Measurements from ENCODE around the gene PTPA. TPM values are rescaled to one million over a fixed set of nuclear protein-coding genes. Genes with fewer than 3 reads are reported as not detected.
A peak's percentile ranks its signal among the peaks of the same experiment; 100 is the strongest.

PTPA gene
- total and polyA plus RNA-seq, 11 donors, result 96.0 to 212 (median 172) TPM

DNA sequence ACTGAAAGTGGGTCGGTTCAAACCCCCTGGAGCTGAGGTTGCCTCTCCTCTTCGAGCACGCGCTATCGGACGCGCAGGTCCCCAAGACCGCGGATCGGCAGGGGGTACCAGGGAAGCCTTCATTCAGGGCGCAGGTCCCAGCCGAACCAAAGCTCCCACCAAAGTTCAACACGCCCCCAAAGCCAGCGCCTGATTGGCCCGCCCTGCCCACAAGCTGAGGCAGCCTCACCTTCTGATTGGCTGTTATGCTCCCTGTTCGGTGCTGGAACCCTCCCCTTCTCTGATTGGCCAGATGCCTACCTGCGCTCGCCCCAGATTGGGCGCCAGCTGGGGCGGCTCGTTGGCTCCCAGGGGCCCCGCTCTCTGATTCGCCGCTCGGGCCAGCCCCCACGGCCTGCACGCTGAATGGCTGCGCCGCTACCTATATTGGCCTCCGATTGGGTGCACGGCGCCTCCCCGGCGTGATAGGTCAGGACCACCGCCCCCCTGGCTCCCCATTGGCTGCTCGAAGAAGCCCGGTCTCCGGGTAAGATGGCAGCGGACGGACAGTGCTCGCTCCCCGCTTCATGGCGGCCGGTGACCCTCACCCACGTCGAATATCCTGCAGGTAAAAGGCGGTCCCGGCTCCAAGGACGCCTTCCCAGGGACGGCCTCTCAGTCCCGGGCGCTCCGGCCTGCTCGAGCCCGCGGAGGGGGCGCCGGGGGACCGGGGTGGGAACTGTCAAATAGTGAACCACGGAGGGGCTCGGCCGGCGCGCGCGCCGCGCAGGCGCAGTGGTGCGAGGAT, 30.4 kb upstream of the PTPA start, which contains the start of gene DOLPP1:
Gene DOLPP1 (plus strand): TSS at position 511 of the 787 bp plus-strand sequence. CDS start 21 bp downstream, at position 532.
- Histone ChIP-seq H3K4me1 (peaks cover 6 to 26% (median 17%) of the 10 kb centered on the region in 12 donors), H3K27ac (peak within 1 kb of the TSS; percentile 42 to 93 (median 82)), H3K4me3 (peak within 1 kb of the TSS; percentile 64 to 98 (median 84)), H3K9me3 (no peaks in the 10 kb centered on the region), H3K36me3 (peaks cover 0 to 17% (median 11%) of the 10 kb centered on the region in 9 donors), H3K27me3 (no peaks in the 10 kb centered on the region)
- intact Hi-C loops (cut with DNase I), result loop anchor here in 2 of 10 donors (1.0 to 10.0 kb wide), 2 partner anchors 30 to 56 kb away; partner anchors contain the start of genes CRAT (in 1 of the 2) and SH3GLB2 (in 1 of the 2)
- DNase-seq (peak; percentile 99 to 100 (median 100)), ATAC-seq (peak; percentile 98 to 99 (median 98))
- TF ChIP-seq, protein P1, sequence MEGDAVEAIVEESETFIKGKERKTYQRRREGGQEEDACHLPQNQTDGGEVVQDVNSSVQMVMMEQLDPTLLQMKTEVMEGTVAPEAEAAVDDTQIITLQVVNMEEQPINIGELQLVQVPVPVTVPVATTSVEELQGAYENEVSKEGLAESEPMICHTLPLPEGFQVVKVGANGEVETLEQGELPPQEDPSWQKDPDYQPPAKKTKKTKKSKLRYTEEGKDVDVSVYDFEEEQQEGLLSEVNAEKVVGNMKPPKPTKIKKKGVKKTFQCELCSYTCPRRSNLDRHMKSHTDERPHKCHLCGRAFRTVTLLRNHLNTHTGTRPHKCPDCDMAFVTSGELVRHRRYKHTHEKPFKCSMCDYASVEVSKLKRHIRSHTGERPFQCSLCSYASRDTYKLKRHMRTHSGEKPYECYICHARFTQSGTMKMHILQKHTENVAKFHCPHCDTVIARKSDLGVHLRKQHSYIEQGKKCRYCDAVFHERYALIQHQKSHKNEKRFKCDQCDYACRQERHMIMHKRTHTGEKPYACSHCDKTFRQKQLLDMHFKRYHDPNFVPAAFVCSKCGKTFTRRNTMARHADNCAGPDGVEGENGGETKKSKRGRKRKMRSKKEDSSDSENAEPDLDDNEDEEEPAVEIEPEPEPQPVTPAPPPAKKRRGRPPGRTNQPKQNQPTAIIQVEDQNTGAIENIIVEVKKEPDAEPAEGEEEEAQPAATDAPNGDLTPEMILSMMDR (IDR thresholded peaks at IDR 0.05), result no peak
- TF ChIP-seq POLR2A (IDR thresholded peaks at IDR 0.05), result peak in 1 of 2 donors; percentile 53
- WGBS, 4 donors, result 0% methylated on average over 30 to 70 of the region's 70 CpGs

DNA sequence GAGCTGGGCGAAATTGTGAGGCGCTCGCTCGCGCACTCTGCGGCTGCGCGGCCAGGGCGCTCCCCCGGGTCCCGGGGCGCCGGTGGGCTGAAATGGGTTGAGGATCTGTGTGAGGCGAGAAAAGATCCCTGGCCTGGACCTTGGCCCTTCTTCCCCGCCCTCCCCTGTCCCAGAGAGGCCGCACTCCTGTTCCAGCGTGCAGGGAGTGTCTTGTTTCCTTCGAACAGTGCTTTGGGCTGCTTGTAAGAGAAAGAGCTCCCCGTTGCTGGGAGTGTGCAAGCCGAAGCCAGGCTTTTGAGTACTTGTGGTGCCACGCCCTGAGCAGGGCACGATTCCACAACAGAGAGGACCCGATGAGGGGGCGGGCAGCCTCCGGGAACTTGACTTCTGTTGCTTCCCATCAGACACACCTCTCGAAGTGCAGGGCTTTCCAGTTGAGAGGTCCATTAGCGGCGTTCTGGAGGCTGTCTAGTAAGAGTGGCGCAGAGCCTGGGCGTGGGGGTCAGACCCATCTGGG, 29.8 kb upstream of the PTPA start:
- Histone ChIP-seq H3K27me3 (no peaks in the 10 kb centered on the region), H3K4me3 (peak overlapping the region; percentile 64 to 98 (median 84)), H3K9me3 (no peaks in the 10 kb centered on the region), H3K4me1 (peaks cover 6 to 26% (median 17%) of the 10 kb centered on the region in 12 donors), H3K36me3 (peaks cover 0 to 23% (median 17%) of the 10 kb centered on the region in 9 donors), H3K27ac (peak overlapping the region; percentile 42 to 93 (median 82))
- intact Hi-C loops (cut with DNase I), result loop anchor here in 2 of 10 donors (1.0 to 10.0 kb wide), 2 partner anchors 29 to 57 kb away; partner anchors contain the start of genes CRAT (in 1 of the 2) and SH3GLB2 (in 1 of the 2)
- DNase-seq (no peak), ATAC-seq (peak in 1 of 4 donors; percentile 29)
- 2 to 3% (median 3%) methylated on average over 22 to 30 of the region's 30 CpGs for WGBS, 4 donors
- TF ChIP-seq, protein P1 (IDR thresholded peaks at IDR 0.05), result no peak
- TF ChIP-seq POLR2A (IDR thresholded peaks at IDR 0.05), result no peak

DNA sequence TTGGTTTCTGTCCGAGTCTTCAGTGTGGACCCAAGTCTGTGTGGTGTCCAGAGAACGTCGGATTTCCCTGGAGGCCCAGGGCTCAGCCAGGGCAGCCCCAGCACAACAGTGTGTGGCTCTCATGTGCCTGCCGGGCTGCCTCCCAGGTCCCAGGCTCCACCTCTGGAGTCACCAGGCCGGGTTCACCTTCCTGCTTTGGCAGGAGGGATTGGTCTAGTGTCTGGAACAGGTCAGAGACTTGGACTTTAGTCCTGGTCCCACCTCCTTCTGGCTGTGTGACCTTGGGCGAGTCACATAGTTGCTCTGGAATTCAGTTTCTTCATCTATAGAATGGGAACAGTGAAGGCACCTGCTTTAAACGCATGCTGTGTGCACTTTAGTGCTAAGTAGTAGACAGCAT, 27.1 kb upstream of the PTPA start:
- DNase-seq (no peak), ATAC-seq (no peak)
- WGBS, 4 donors, result 82 to 89% (median 84%) methylated on average over 4 to 7 of the region's 7 CpGs
- no peak overlapping the region for H3K4me3 ChIP-seq
- H3K27ac ChIP-seq, result no peak overlapping the region
- TF ChIP-seq, protein P1 (IDR thresholded peaks at IDR 0.05), result no peak
- TF ChIP-seq POLR2A (IDR thresholded peaks at IDR 0.05), result no peak
- H3K4me1 ChIP-seq, result peaks cover 6 to 26% (median 17%) of the 10 kb centered on the region in 12 donors
- peaks cover 0 to 44% (median 34%) of the 10 kb centered on the region in 9 donors for H3K36me3 ChIP-seq
- H3K27me3 ChIP-seq, result no peaks in the 10 kb centered on the region
- intact Hi-C loops (cut with DNase I), result loop anchor here in 1 of 10 donors (10.0 kb wide), 1 partner anchor 59 kb away; the partner anchor contains the start of gene SH3GLB2
- no peaks in the 10 kb centered on the region for H3K9me3 ChIP-seq

DNA sequence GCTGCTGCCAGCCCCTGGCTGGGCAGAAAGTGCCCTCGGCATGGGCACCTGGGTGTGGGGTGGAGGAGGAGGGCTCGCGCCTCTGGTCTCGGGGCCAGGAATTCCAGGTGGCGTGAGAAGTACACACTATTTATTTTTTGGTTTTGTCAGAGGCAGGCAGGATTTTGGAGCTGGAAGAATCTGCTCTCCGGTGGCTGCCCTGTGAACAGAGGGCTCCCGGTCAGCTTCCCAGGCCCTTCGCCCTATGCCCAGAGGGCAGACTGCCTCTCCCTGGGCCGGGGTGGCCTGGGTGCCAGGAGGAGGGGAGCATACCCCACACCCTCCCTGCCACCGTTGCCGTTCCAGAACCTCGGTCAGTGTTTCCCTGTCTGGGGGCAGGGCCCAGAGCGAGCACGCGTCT, 22.0 kb upstream of the PTPA start:
- no peak overlapping the region for H3K27ac ChIP-seq
- peaks cover 0 to 2% (median 0%) of the 10 kb centered on the region in 12 donors for H3K4me1 ChIP-seq
- ATAC-seq, result no peak
- no peak for TF ChIP-seq POLR2A (IDR thresholded peaks at IDR 0.05)
- TF ChIP-seq, protein P1 (IDR thresholded peaks at IDR 0.05), result no peak
- no peak for DNase-seq
- peaks cover 0 to 54% (median 49%) of the 10 kb centered on the region in 9 donors for H3K36me3 ChIP-seq
- no peaks in the 10 kb centered on the region for H3K27me3 ChIP-seq
- H3K4me3 ChIP-seq, result no peak overlapping the region
- H3K9me3 ChIP-seq, result no peaks in the 10 kb centered on the region
- 85 to 93% (median 92%) methylated on average over 15 of the region's 15 CpGs for WGBS, 4 donors
- intact Hi-C loops (cut with DNase I), result loop anchor here in 1 of 10 donors (10.0 kb wide), 1 partner anchor 64 kb away; the partner anchor contains the start of gene SH3GLB2

All from heart left ventricle (tissue), 16 donors.